Parathyroid adenoma (tissue), 2 donors: ENCODE results near the gene CTNNB1.
A peak's percentile ranks its signal among the peaks of the same experiment; 100 is the strongest.

Experiments
- H2AFZ ChIP-seq: fragments of 300-600 bp; sonication (generic); one replicate; pipeline ENCODE4 v1.7.0; 2017; ENCODE audit warnings: antibody characterized with exemption, mild to moderate bottlenecking
- H3K27ac ChIP-seq: fragments of 300-600 bp; sonication (generic); one replicate; pipeline ENCODE4 v1.7.0; 2017
- H3K27me3 ChIP-seq: fragments of 300-600 bp; sonication (generic); one replicate; pipeline ENCODE4 v1.7.0; 2017; ENCODE audit warnings: low read length; ENCODE audit not compliant: control insufficient read depth, insufficient read depth
- H3K36me3 ChIP-seq: fragments of 300-600 bp; sonication (generic); one replicate; pipeline ENCODE4 v1.7.0; 2017; ENCODE audit warnings: low read length; ENCODE audit not compliant: control insufficient read depth, insufficient read depth
- H3K4me1 ChIP-seq: fragments of 300-600 bp; sonication (generic); one replicate; pipeline ENCODE4 v1.7.0; 2017; ENCODE audit warnings: control low read depth
- H3K4me2 ChIP-seq: fragments of 300-600 bp; sonication (generic); one replicate; pipeline ENCODE4 v1.7.0; 2017; ENCODE audit warnings: low read length
- H3K4me3 ChIP-seq: fragments of 300-600 bp; sonication (generic); one replicate; pipeline ENCODE4 v1.7.0; 2017; ENCODE audit warnings: low read depth, low read length
- H3K79me2 ChIP-seq: fragments of 300-600 bp; sonication (generic); one replicate; pipeline ENCODE4 v1.7.0; 2017; ENCODE audit warnings: control low read depth
- H3K9ac ChIP-seq: fragments of 300-600 bp; sonication (generic); one replicate; pipeline ENCODE4 v1.7.0; 2017; ENCODE audit warnings: mild to moderate bottlenecking
- H3K9me3 ChIP-seq: fragments of 300-600 bp; sonication (generic); one replicate; pipeline ENCODE4 v1.7.0; 2017; ENCODE audit warnings: low read length; ENCODE audit not compliant: control insufficient read depth
- CTCF ChIP-seq: fragments of 300-600 bp; sonication (generic); IDR thresholded peaks from one replicate; pipeline ENCODE4 v1.7.0; 2017; ENCODE audit warnings: antibody characterized with exemption, mild to moderate bottlenecking
- donor health status: primary hyperparathyroidism.

Gene CTNNB1

GRCh38 chr3:41198950-41199865, at the start of gene CTNNB1:
Gene CTNNB1, plus strand, starts transcription at chr3:41199505. Its CDS starts 24,564 bp downstream, at chr3:41224069.
- Histone ChIP-seq H3K9me3 (no peaks in the 10 kb centered on the region), H3K27ac (peak within 1 kb of the TSS; percentile 93), H3K4me2 (peak within 1 kb of the TSS; percentile 84)

GRCh38 chr3:41155834-41156233, 43.5 kb upstream of the CTNNB1 start:
- H3K4me1 ChIP-seq: no peaks in the 10 kb centered on the region
- no peaks in the 10 kb centered on the region for H3K79me2 ChIP-seq
- H3K4me2 ChIP-seq: no peak overlapping the region
- H3K27me3 ChIP-seq: no peaks in the 10 kb centered on the region
- no peaks in the 10 kb centered on the region for H3K9me3 ChIP-seq
- no peak overlapping the region for H3K9ac ChIP-seq
- no peak for TF ChIP-seq CTCF
- H3K27ac ChIP-seq: no peak overlapping the region
- H3K36me3 ChIP-seq: no peaks in the 10 kb centered on the region
- H3K4me3 ChIP-seq: no peak overlapping the region
- H2AFZ ChIP-seq: no peak overlapping the region

More at GRCh38 chr3:41198950-41199865, at the start of gene CTNNB1:
- no peaks in the 10 kb centered on the region for H3K36me3 ChIP-seq
- peaks cover 12% of the 10 kb centered on the region for H3K4me1 ChIP-seq
- peaks cover 30% of the 10 kb centered on the region for H3K79me2 ChIP-seq
- peak within 1 kb of the TSS; percentile 89 for H3K4me3 ChIP-seq
- peak within 1 kb of the TSS; percentile 97 for H3K9ac ChIP-seq
- TF ChIP-seq CTCF: no peak
- H3K27me3 ChIP-seq: no peaks in the 10 kb centered on the region
- peak within 1 kb of the TSS; percentile 98 for H2AFZ ChIP-seq

- no peaks in the 10 kb centered on the region for H3K4me1 ChIP-seq
- no peak overlapping the region for H3K9ac ChIP-seq
- H3K79me2 ChIP-seq: no peaks in the 10 kb centered on the region
- H3K4me3 ChIP-seq: no peak overlapping the region
- no peaks in the 10 kb centered on the region for H3K36me3 ChIP-seq
- no peak for TF ChIP-seq CTCF
- no peak overlapping the region for H2AFZ ChIP-seq
- no peaks in the 10 kb centered on the region for H3K27me3 ChIP-seq
- no peak overlapping the region for H3K27ac ChIP-seq
- H3K4me2 ChIP-seq: no peak overlapping the region
- no peaks in the 10 kb centered on the region for H3K9me3 ChIP-seq
Observed at GRCh38 chr3:41158947-41159346, 40.4 kb upstream of the CTNNB1 start.

- no peak overlapping the region for H2AFZ ChIP-seq
- H3K4me3 ChIP-seq: no peak overlapping the region
- H3K27ac ChIP-seq: no peak overlapping the region
- H3K9ac ChIP-seq: no peak overlapping the region
- H3K9me3 ChIP-seq: no peaks in the 10 kb centered on the region
- no peak overlapping the region for H3K4me2 ChIP-seq
- no peaks in the 10 kb centered on the region for H3K36me3 ChIP-seq
- no peak for TF ChIP-seq CTCF
- no peaks in the 10 kb centered on the region for H3K27me3 ChIP-seq
- no peaks in the 10 kb centered on the region for H3K79me2 ChIP-seq
- no peaks in the 10 kb centered on the region for H3K4me1 ChIP-seq
Observed at GRCh38 chr3:41159588-41160189, 39.6 kb upstream of the CTNNB1 start.
